HepG2 (cell line): ENCODE measurements around the gene GAS2. TPM values are rescaled to one million over a fixed set of nuclear protein-coding genes. Genes with fewer than 3 reads are reported as not detected.
A peak's percentile ranks its signal among the peaks of the same experiment; 100 is the strongest.

ENCODE experiments used
- AKNA ChIP-seq: sonication (generic); formaldehyde crosslinking; IDR thresholded peaks from 2 replicates; pipeline ENCODE4 v1.4.0; 2020; ENCODE audit warnings: missing genetic modification reagents, borderline replicate concordance
- ATF3 ChIP-seq: sonication (generic); formaldehyde crosslinking; IDR thresholded peaks from 2 replicates; pipeline ENCODE4 v1.4.0; 2020; ENCODE audit warnings: missing genetic modification reagents
- EEA1 ChIP-seq: sonication (generic); formaldehyde crosslinking; IDR thresholded peaks from 2 replicates; pipeline ENCODE4 v1.5.1; 2020; ENCODE audit warnings: mild to moderate bottlenecking, missing genetic modification reagents, borderline replicate concordance
- MATR3 ChIP-seq: sonication (generic); formaldehyde crosslinking; IDR thresholded peaks from 2 replicates; pipeline ENCODE4 v1.4.0; 2020; ENCODE audit warnings: missing genetic modification reagents
- MLX ChIP-seq: IDR thresholded peaks from 2 replicates; pipeline ENCODE4 v1.6.1; 2016
- POLR2G ChIP-seq: fragments of 200-400 bp; formaldehyde crosslinking; IDR thresholded peaks from 2 replicates; pipeline ENCODE4 v1.6.1; 2018; ENCODE audit warnings: mild to moderate bottlenecking, low read depth, low read length, moderate library complexity
- RFX5 ChIP-seq: IDR thresholded peaks from 2 replicates; pipeline ENCODE4 v1.6.1; 2011; ENCODE audit warnings: low read depth, low read length, improper control_type of control experiment
- SRY ChIP-seq: sonication (generic); formaldehyde crosslinking; IDR thresholded peaks from 2 replicates; pipeline ENCODE4 v1.8.0; 2022; ENCODE audit warnings: mild to moderate bottlenecking, missing genetic modification reagents
- ZFP37 ChIP-seq: sonication (generic); formaldehyde crosslinking; IDR thresholded peaks from 2 replicates; pipeline ENCODE4 v1.4.0; 2020; ENCODE audit warnings: missing genetic modification reagents, borderline replicate concordance
- ZNF205 ChIP-seq: IDR thresholded peaks from 2 replicates; pipeline ENCODE4 v1.6.1; 2018; ENCODE audit warnings: missing biosample characterization, missing genetic modification reagents
- ZNF33A ChIP-seq: sonication (generic); formaldehyde crosslinking; IDR thresholded peaks from 2 replicates; pipeline ENCODE4 v1.5.1; 2020; ENCODE audit warnings: missing genetic modification reagents, mild to moderate bottlenecking, moderate library complexity, borderline replicate concordance
- ZNF530 ChIP-seq: sonication (generic); formaldehyde crosslinking; IDR thresholded peaks from 2 replicates; pipeline ENCODE4 v1.5.0; 2020; ENCODE audit warnings: low read depth, mild to moderate bottlenecking, missing genetic modification reagents
- ZSCAN31 ChIP-seq: sonication (generic); formaldehyde crosslinking; IDR thresholded peaks from 2 replicates; pipeline ENCODE4 v1.5.0; 2020; ENCODE audit warnings: low read depth, mild to moderate bottlenecking, missing genetic modification reagents
- polyA plus RNA-seq, 8 experiments: library from polyadenylated mRNA; depleted of rRNA in 3 of 8; stranded (reverse) in 7 of 8; unstranded in 1 of 8; fragments of >200 nt; fragmentation: Illumina TruSeq in 4 of 8; extraction: Trizol in 4 of 8; gene quantifications; 2 replicates each; pipeline versions ENCODE4 v1.2.1 to v1.2.3, GENCODE V29; 2011 to 2016; ENCODE audit warnings: low read depth in 4 of 8, missing spikeins in 1 of 8, mixed read lengths in 1 of 8; ENCODE audit not compliant: insufficient read depth in 1 of 8
- total RNA-seq, 5 experiments: library from RNA; depleted of rRNA; stranded (reverse); fragments of >200 nt; fragmentation: Illumina TruSeq; extraction: Trizol; gene quantifications; 2 replicates each; pipeline ENCODE4 v1.2.3, GENCODE V29; 2016; ENCODE audit warnings: low read depth in 1 of 5
- TF ChIP-seq, protein P1 (sequence below): sonication (generic); formaldehyde crosslinking; IDR thresholded peaks from 2 replicates; pipeline ENCODE4 v1.4.0; 2020; ENCODE audit warnings: missing genetic modification reagents
- TF ChIP-seq, protein P2 (sequence below): IDR thresholded peaks from 2 replicates; pipeline ENCODE4 v1.6.1; 2016; ENCODE audit warnings: missing compliant biosample characterization, missing genetic modification reagents, borderline replicate concordance
- TF ChIP-seq, protein P3 (sequence below): IDR thresholded peaks from 2 replicates; pipeline ENCODE4 v1.6.1; 2012; ENCODE audit warnings: low read length, improper control_type of control experiment

Gene GAS2
- total and polyA plus RNA-seq, 2 of the 13 experiments (the other 11 are each of a cell fraction or from before 2014, with no cell fraction given): 26.0 to 85.1 TPM

DNA sequence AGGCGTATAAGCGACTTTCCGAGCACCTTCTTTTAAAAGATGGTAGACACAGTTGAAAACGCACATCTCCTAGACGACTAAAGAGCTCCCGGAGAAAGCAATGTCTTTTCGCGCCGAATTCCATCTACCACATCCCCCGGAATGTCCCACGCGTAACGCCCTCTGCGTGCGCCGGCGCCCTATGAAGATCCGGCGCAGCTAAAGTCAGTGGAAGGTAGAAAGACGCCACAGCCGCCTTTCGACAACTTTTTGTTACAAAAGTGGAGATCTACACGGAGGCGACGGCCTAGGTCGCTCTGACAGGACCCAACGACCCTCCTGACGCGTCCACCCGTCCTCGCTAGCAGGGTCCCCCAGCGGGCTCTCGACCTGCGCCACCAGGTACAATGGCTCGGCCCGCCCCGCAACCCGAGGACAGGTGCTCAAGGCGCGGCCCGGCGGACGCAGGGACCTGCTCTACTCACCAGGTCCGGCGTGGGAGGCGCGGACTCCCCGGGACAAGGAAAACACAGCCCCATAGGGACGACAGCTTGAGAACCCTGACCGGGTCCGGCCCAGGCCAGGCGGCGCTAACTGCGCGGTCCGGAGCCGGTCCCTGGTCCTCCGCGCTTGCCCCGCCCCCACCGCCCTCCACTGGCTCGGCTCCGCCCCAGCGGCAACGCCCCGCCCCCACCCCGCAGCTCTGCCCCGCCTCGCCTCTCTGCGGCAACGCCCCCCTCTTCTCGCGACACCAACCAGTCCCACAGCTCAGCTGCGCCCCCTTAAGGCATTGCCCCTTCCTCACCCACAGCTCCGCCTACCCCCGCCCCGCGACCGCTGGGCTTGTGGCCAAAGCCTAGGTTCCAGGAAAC lies 163.0 kb downstream of the GAS2 start, which contains the start of gene SVIP (continued):
- TF ChIP-seq, protein P1, sequence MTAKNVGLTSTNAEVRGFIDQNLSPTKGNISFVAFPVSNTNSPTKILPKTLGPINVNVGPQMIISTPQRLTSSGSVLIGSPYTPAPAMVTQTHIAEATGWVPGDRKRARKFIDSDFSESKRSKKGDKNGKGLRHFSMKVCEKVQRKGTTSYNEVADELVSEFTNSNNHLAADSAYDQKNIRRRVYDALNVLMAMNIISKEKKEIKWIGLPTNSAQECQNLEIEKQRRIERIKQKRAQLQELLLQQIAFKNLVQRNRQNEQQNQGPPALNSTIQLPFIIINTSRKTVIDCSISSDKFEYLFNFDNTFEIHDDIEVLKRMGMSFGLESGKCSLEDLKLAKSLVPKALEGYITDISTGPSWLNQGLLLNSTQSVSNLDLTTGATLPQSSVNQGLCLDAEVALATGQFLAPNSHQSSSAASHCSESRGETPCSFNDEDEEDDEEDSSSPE (CRISPR knock-in tag): peak; percentile 58
- 0 out of 2 replicates have a peak, but pooled peaks have one; percentile 15 for TF ChIP-seq ATF3
- TF ChIP-seq ZNF33A (CRISPR knock-in tag): no peak
- peak; percentile 81 for TF ChIP-seq POLR2G
- no peak for TF ChIP-seq MLX (CRISPR knock-in tag)
- TF ChIP-seq, protein P2, sequence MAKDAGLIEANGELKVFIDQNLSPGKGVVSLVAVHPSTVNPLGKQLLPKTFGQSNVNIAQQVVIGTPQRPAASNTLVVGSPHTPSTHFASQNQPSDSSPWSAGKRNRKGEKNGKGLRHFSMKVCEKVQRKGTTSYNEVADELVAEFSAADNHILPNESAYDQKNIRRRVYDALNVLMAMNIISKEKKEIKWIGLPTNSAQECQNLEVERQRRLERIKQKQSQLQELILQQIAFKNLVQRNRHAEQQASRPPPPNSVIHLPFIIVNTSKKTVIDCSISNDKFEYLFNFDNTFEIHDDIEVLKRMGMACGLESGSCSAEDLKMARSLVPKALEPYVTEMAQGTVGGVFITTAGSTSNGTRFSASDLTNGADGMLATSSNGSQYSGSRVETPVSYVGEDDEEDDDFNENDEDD (CRISPR knock-in tag): peak; percentile 7; the same call in 1 of the 2 replicates
- TF ChIP-seq ZNF205: no peak; the same call in 1 of the 2 replicates
- no peak for TF ChIP-seq MATR3 (CRISPR knock-in tag)
- no peak for TF ChIP-seq ZNF530 (CRISPR knock-in tag)
- TF ChIP-seq ZSCAN31: peak; percentile 77
- no peak for TF ChIP-seq AKNA (CRISPR knock-in tag)
- no peak for TF ChIP-seq RFX5
- TF ChIP-seq SRY (CRISPR knock-in tag): no peak; the same call in 1 of the 2 replicates
- TF ChIP-seq, protein P3, sequence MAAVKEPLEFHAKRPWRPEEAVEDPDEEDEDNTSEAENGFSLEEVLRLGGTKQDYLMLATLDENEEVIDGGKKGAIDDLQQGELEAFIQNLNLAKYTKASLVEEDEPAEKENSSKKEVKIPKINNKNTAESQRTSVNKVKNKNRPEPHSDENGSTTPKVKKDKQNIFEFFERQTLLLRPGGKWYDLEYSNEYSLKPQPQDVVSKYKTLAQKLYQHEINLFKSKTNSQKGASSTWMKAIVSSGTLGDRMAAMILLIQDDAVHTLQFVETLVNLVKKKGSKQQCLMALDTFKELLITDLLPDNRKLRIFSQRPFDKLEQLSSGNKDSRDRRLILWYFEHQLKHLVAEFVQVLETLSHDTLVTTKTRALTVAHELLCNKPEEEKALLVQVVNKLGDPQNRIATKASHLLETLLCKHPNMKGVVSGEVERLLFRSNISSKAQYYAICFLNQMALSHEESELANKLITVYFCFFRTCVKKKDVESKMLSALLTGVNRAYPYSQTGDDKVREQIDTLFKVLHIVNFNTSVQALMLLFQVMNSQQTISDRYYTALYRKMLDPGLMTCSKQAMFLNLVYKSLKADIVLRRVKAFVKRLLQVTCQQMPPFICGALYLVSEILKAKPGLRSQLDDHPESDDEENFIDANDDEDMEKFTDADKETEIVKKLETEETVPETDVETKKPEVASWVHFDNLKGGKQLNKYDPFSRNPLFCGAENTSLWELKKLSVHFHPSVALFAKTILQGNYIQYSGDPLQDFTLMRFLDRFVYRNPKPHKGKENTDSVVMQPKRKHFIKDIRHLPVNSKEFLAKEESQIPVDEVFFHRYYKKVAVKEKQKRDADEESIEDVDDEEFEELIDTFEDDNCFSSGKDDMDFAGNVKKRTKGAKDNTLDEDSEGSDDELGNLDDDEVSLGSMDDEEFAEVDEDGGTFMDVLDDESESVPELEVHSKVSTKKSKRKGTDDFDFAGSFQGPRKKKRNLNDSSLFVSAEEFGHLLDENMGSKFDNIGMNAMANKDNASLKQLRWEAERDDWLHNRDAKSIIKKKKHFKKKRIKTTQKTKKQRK: no peak
- TF ChIP-seq EEA1 (CRISPR knock-in tag): peak; percentile 33; the same call in 1 of the 2 replicates
- TF ChIP-seq ZFP37 (CRISPR knock-in tag): no peak
